Cardiac muscle cell (in vitro differentiated cells and primary cell): ENCODE results near the gene KRT6B. TPM values are rescaled to one million over a fixed set of nuclear protein-coding genes. Genes with fewer than 3 reads are reported as not detected.

Experiments
- DNase-seq, 2 donors: peaks; one replicate each; pipeline versions ENCODE4 v3.0.0 to v3.0.0-alpha.2; 2010 to 2017; ENCODE audit warnings: low read depth in 1 of 2, low spot score in 1 of 2
- H3K27ac ChIP-seq: fragments of 200-600 bp; sonication (generic); 2 replicates; pipeline ENCODE4 v1.5.1; 2016
- H3K27me3 ChIP-seq: fragments of 200-600 bp; sonication (generic); 2 replicates; pipeline ENCODE4 v1.6.0; 2016; ENCODE audit warnings: control low read depth
- H3K36me3 ChIP-seq: fragments of 200-600 bp; sonication (generic); 2 replicates; pipeline ENCODE4 v1.5.1; 2016; ENCODE audit warnings: control low read depth
- H3K4me1 ChIP-seq: fragments of 200-600 bp; sonication (generic); 2 replicates; pipeline ENCODE4 v1.8.1; 2017; ENCODE audit warnings: low read depth, mild to moderate bottlenecking, mixed run types
- H3K4me3 ChIP-seq: fragments of 200-600 bp; sonication (generic); 2 replicates; pipeline ENCODE4 v1.5.1; 2016; ENCODE audit warnings: mild to moderate bottlenecking
- H3K9me3 ChIP-seq: fragments of 200-600 bp; sonication (generic); 2 replicates; pipeline ENCODE4 v1.5.1; 2017; ENCODE audit warnings: low read depth, mild to moderate bottlenecking, control low read depth
- polyA plus RNA-seq: library from polyadenylated mRNA; unstranded; fragments of >200 nt; fragmentation: Nextera tagmentation; extraction: Ambion mirVana; gene quantifications from 2 replicates; pipeline ENCODE4 v1.2.1, GENCODE V29; 2016
- total RNA-seq: library from RNA; depleted of rRNA; stranded (reverse); fragments of >200 nt; gene quantifications from 2 replicates; pipeline ENCODE4 v1.2.3, GENCODE V29; 2016
- TF ChIP-seq, protein P1 (sequence below): IDR thresholded peaks from 2 replicates; pipeline ENCODE4 v1.5.1; 2012; ENCODE audit warnings: low read depth, mild to moderate bottlenecking, low read length

KRT6B gene
- total and polyA plus RNA-seq, 2 experiments from 2014 or later = 0.13 TPM; not detected in 1

DNA sequence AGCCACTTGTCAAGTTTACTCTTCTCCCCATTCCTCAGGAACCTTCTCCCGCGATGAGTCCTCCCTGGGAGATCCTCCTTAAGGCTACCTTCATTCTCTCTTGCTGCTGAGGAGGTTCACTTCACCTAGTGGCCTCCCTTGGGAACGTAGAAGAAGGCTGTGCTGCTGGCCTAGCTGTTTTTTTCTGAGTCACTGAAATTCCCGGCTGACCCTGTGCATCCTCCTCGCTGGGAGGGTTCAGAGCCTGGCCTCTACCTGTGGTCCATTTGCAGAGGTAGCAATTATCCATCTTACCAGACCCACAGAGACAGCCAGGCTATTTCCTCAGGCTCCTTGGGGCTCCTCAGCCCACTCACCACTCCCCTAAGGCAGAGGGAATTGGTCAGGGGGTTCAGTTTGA lies 50.4 kb downstream of the KRT6B start:
- Histone ChIP-seq H3K4me3 (no peak overlapping the region), H3K27me3 (peaks cover 20% of the 10 kb centered on the region), H3K9me3 (no peaks in the 10 kb centered on the region), H3K36me3 (no peaks in the 10 kb centered on the region), H3K27ac (no peak overlapping the region), H3K4me1 (no peaks in the 10 kb centered on the region)
- TF ChIP-seq, protein P1, sequence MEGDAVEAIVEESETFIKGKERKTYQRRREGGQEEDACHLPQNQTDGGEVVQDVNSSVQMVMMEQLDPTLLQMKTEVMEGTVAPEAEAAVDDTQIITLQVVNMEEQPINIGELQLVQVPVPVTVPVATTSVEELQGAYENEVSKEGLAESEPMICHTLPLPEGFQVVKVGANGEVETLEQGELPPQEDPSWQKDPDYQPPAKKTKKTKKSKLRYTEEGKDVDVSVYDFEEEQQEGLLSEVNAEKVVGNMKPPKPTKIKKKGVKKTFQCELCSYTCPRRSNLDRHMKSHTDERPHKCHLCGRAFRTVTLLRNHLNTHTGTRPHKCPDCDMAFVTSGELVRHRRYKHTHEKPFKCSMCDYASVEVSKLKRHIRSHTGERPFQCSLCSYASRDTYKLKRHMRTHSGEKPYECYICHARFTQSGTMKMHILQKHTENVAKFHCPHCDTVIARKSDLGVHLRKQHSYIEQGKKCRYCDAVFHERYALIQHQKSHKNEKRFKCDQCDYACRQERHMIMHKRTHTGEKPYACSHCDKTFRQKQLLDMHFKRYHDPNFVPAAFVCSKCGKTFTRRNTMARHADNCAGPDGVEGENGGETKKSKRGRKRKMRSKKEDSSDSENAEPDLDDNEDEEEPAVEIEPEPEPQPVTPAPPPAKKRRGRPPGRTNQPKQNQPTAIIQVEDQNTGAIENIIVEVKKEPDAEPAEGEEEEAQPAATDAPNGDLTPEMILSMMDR = no peak
- no peak for DNase-seq

DNA sequence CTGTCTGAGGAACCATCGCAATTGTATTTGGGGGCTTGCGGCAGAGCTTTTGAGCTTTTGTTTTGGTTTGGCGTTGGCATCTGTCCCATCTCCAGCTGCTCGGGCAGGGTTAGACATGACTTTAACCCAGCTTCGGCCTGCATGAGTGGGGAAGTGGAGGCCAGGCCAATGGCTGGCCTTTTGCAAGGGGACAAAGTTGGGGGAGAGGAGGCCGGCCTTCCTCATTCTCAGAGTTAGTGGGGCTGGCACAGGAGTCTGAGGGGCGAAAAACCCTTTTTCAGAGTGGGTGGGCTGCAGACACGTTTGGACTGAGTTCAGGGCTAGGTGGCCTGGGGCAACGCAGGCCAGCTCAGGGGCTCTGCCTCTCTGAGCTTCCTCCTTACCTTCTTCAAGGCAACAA lies 51.0 kb downstream of the KRT6B start:
- no peaks in the 10 kb centered on the region for H3K9me3 ChIP-seq
- H3K36me3 ChIP-seq = no peaks in the 10 kb centered on the region
- TF ChIP-seq, protein P1 = no peak
- peaks cover 26% of the 10 kb centered on the region for H3K27me3 ChIP-seq
- DNase-seq = no peak
- no peak overlapping the region for H3K4me3 ChIP-seq
- H3K27ac ChIP-seq = no peak overlapping the region
- H3K4me1 ChIP-seq = no peaks in the 10 kb centered on the region

DNA sequence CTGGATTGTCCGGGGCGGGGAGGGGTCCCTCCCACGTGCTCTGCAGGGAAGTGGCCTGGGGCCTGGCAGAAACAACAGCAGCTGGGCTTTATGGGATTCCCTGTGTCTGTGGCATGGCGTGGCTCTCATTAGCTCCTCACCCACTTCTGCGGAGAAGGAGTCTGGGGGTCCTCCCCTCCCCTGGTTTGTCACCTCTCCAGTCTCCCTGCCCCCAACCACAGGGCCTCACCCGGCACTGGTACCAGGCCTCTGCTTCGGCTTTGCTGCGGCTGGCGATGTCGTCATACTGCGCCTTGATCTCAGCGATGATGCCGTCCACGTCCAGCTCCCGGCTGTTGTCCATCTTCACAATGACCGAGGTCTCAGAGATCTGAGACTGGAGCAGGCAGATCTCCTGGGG lies 52.2 kb downstream of the KRT6B start:
- Histone ChIP-seq H3K4me1 (no peaks in the 10 kb centered on the region), H3K36me3 (no peaks in the 10 kb centered on the region), H3K27ac (no peak overlapping the region), H3K9me3 (no peaks in the 10 kb centered on the region), H3K4me3 (no peak overlapping the region), H3K27me3 (peaks cover 26% of the 10 kb centered on the region)
- DNase-seq = no peak
- TF ChIP-seq, protein P1 = no peak

DNA sequence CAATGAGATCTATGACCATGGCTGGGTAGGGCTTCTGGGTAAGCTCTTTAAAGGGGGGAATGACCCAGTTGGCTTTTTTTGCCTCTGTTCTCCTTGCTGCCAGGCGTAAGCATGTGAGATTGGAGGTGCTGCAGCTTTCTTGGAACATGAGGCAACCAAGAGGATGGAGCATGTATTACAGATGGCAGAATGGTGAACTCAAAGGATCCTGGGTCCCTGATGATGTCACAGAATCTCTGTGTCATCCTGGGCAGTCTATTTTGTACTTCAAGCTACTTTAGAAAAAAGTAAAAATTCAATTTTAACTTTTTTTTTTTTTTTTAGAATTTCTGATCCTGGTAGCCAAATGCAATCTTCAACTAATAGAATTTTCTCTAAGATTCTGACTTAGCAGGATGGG lies 53.8 kb downstream of the KRT6B start:
- TF ChIP-seq, protein P1 = no peak
- DNase-seq = peak in 1 of 2 donors; percentile 17
- peaks cover 36% of the 10 kb centered on the region for H3K27me3 ChIP-seq
- no peak overlapping the region for H3K27ac ChIP-seq
- no peak overlapping the region for H3K4me3 ChIP-seq
- no peaks in the 10 kb centered on the region for H3K9me3 ChIP-seq
- no peaks in the 10 kb centered on the region for H3K4me1 ChIP-seq
- H3K36me3 ChIP-seq = no peaks in the 10 kb centered on the region

DNA sequence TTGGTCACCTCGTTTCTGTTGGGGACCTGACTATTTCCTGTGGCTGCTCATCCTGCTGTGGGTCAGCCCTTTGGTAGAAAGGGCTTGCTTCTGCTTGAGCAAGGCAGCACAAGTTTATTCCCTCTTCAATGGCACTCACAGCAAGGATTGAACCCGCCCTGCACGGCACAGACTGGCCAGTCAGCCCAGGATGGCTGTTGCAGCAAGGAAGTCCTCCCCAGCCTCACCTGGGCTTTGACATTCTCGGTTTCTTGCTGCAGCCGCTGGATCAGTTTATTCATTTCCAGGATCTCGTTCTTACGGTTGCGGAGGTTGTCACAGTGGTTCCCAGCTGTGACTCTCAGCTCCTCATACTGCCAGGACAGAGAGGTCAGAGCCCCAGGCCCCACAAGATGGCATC lies 55.3 kb downstream of the KRT6B start:
- no peaks in the 10 kb centered on the region for H3K36me3 ChIP-seq
- no peak for DNase-seq
- H3K4me1 ChIP-seq = no peaks in the 10 kb centered on the region
- H3K27me3 ChIP-seq = peaks cover 30% of the 10 kb centered on the region
- TF ChIP-seq, protein P1 = no peak
- H3K9me3 ChIP-seq = no peaks in the 10 kb centered on the region
- no peak overlapping the region for H3K27ac ChIP-seq
- no peak overlapping the region for H3K4me3 ChIP-seq

Other genes starting within 250 kb of the KRT6B start
- gene KRT7, start 218.9 kb downstream of the KRT6B start, total RNA-seq = 0.21 and 0.36 TPM in 2 replicates
- gene KRT7, start 218.9 kb downstream of the KRT6B start, polyA plus RNA-seq = 0.50 TPM in 1 of 2 replicates, not detected in the other
- gene KRT86, start 177.5 kb downstream of the KRT6B start, total RNA-seq = 0.14 TPM in 1 of 2 replicates, not detected in the other
- gene KRT86, start 177.5 kb downstream of the KRT6B start, polyA plus RNA-seq = 0.35 TPM in 1 of 2 replicates, not detected in the other
- not detected in 2 replicates for gene KRT81, start 160.6 kb downstream of the KRT6B start, total RNA-seq
- gene KRT81, start 160.6 kb downstream of the KRT6B start, polyA plus RNA-seq = not detected in 2 replicates
- gene KRT83, start 130.7 kb downstream of the KRT6B start, total RNA-seq = not detected in 2 replicates
- gene KRT83, start 130.7 kb downstream of the KRT6B start, polyA plus RNA-seq = not detected in 2 replicates
- gene KRT85, start 84.7 kb downstream of the KRT6B start, total RNA-seq = 0.12 TPM in 1 of 2 replicates, not detected in the other
- not detected in 2 replicates for gene KRT85, start 84.7 kb downstream of the KRT6B start, polyA plus RNA-seq
- gene KRT84, start 66.5 kb downstream of the KRT6B start, total RNA-seq = not detected in 2 replicates
- not detected in 2 replicates for gene KRT84, start 66.5 kb downstream of the KRT6B start, polyA plus RNA-seq
- gene KRT82, start 45.8 kb downstream of the KRT6B start, total RNA-seq = not detected in 2 replicates
- gene KRT82, start 45.8 kb downstream of the KRT6B start, polyA plus RNA-seq = not detected in 2 replicates
- not detected in 2 replicates for gene KRT75, start 17.8 kb downstream of the KRT6B start, total RNA-seq
- not detected in 2 replicates for gene KRT75, start 17.8 kb downstream of the KRT6B start, polyA plus RNA-seq
- not detected in 2 replicates for gene KRT6C, start 21.7 kb upstream of the KRT6B start, total RNA-seq
- gene KRT6C, start 21.7 kb upstream of the KRT6B start, polyA plus RNA-seq = not detected in 2 replicates
- gene KRT6A, start 41.1 kb upstream of the KRT6B start, total RNA-seq = not detected in 2 replicates
- gene KRT6A, start 41.1 kb upstream of the KRT6B start, polyA plus RNA-seq = 0.22 TPM in 1 of 2 replicates, not detected in the other
- gene KRT5, start 68.2 kb upstream of the KRT6B start, total RNA-seq = not detected in 2 replicates
- gene KRT5, start 68.2 kb upstream of the KRT6B start, polyA plus RNA-seq = 0.23 TPM in 1 of 2 replicates, not detected in the other
- not detected in 2 replicates for gene KRT71, start 101.0 kb upstream of the KRT6B start, total RNA-seq
- gene KRT71, start 101.0 kb upstream of the KRT6B start, polyA plus RNA-seq = not detected in 2 replicates
- gene KRT74, start 121.7 kb upstream of the KRT6B start, total RNA-seq = not detected in 2 replicates
- not detected in 2 replicates for gene KRT74, start 121.7 kb upstream of the KRT6B start, polyA plus RNA-seq
- gene KRT72, start 149.3 kb upstream of the KRT6B start, total RNA-seq = not detected in 2 replicates
- not detected in 2 replicates for gene KRT72, start 149.3 kb upstream of the KRT6B start, polyA plus RNA-seq
- gene KRT73, start 166.4 kb upstream of the KRT6B start, total RNA-seq = not detected in 2 replicates
- not detected in 2 replicates for gene KRT73, start 166.4 kb upstream of the KRT6B start, polyA plus RNA-seq
- not detected in 2 replicates for gene KRT2, start 200.1 kb upstream of the KRT6B start, total RNA-seq
- gene KRT2, start 200.1 kb upstream of the KRT6B start, polyA plus RNA-seq = not detected in 2 replicates
- gene KRT1, start 228.3 kb upstream of the KRT6B start, total RNA-seq = not detected in 2 replicates
- not detected in 2 replicates for gene KRT1, start 228.3 kb upstream of the KRT6B start, polyA plus RNA-seq